Pancreas (tissue), 10 donors: Measurements from ENCODE around the gene TTC23L. TPM values are rescaled to one million over a fixed set of nuclear protein-coding genes. Genes with fewer than 3 reads are reported as not detected.

Experiments
- ATAC-seq, 4 donors: fragments of 200-7000 bp; cut with Tn5 transposase; one replicate each; pipeline versions ENCODE4 v1.8.0 to v1.9.1; 2020; ENCODE audit warnings: mild to moderate bottlenecking in 4 of 4, moderate library complexity in 4 of 4
- DNase-seq, 6 donors: peaks; one replicate each; pipeline ENCODE4 v3.0.0-alpha.2; 2020
- FAIRE-seq: peaks from 2 replicates; lab custom pipeline; 2012; peaks lifted over from hg19 to GRCh38; lab: Jason Lieb, UNC
- H3K27ac ChIP-seq, 4 donors: fragments of 200-600 bp; sonication (generic); 1 replicate in 3 of 4; 2 replicates in 1 of 4; pipeline versions ENCODE4 v1.5.0 to v1.8.0; 2020
- H3K27me3 ChIP-seq, 4 donors: fragments of 200-600 bp; one replicate each; pipeline ENCODE4 v1.8.0; 2021
- H3K36me3 ChIP-seq, 3 donors: fragments of 200-600 bp; sonication (generic) in 1 of 3; one replicate each; pipeline versions ENCODE4 v1.5.0 to v1.8.0; 2020 to 2021
- H3K4me1 ChIP-seq, 3 donors: fragments of 200-600 bp; one replicate each; pipeline ENCODE4 v1.8.0; 2021
- H3K4me3 ChIP-seq, 4 donors: fragments of 200-600 bp; sonication (generic) in 2 of 4; one replicate each; pipeline versions ENCODE4 v1.5.0 to v1.8.0; 2020 to 2021
- H3K9me3 ChIP-seq, 4 donors: fragments of 200-600 bp; one replicate each; pipeline ENCODE4 v1.8.0; 2021
- CTCF ChIP-seq, 4 donors: fragments of 200-600 bp; sonication (generic) in 3 of 4; IDR thresholded peaks; one replicate each; pipeline versions ENCODE4 v1.5.0 to v1.8.0; 2021; ENCODE audit warnings: antibody characterized with exemption in 4 of 4
- WGBS, 2 donors: extraction: QIAGEN DNeasy Blood & Tissue Kit; methylation state at CpG; one replicate each; pipeline ENCODE4 v1.1.7; 2013; 5-methylcytosine and 5-hydroxymethylcytosine counted together
- intact Hi-C, 3 donors: fragments of 100-400 bp; cut with DNase I; formaldehyde crosslinking; loops; one replicate each; pipeline versions ENCODE4 v1.11.1 to v1.14.2; 2022
- polyA plus RNA-seq, 2 donors: library from polyadenylated mRNA; stranded (reverse); fragments of 200-250 nt; gene quantifications; one replicate each; pipeline ENCODE4 v1.2.3, GENCODE V29; 2013
- total RNA-seq, 6 donors: library from RNA; stranded (reverse); fragmentation: NEBNext Ultra II Directional in 4 of 6; extraction: Animal tissue kit (Norgen Biotek cat#: 25700) in 4 of 6; gene quantifications; one replicate each; pipeline versions ENCODE4 v1.2.1 to v1.2.4, GENCODE V29; 2021 to 2023
- donor health status: healthy with polysubstance abuse.
- donor health status: DM: no; HTN: no; CAD: no; lungs with moderate emphysema.
- donor health status: DM: no; HTN: no; CAD: no.
- donor health status: control.
- donor health status: control.
- donor health status: Bipolar disorder and iron deficiency.
- donor health status: DM: yes; HTN: yes; CAD: no.
- donor health status: DM: no; HTN: no; CAD: no.
- donor health status: DM: no; HTN: no; CAD: no.
- donor health status: DM: yes; HTN: yes; CAD: no.

The TTC23L gene
- total and polyA plus RNA-seq, 8 donors, result 0.04 to 0.66 (median 0.19) TPM

- H3K4me1 ChIP-seq, result no peaks in the 10 kb centered on the region
- H3K27me3 ChIP-seq, result no peaks in the 10 kb centered on the region
- DNase-seq (no peak), ATAC-seq (no peak), FAIRE-seq (no peak)
- no peaks in the 10 kb centered on the region for H3K36me3 ChIP-seq
- 91 to 97% methylated on average over 9 of the region's 9 CpGs for WGBS, 2 donors
- no peak for TF ChIP-seq CTCF (IDR thresholded peaks at IDR 0.05)
- no peak overlapping the region for H3K4me3 ChIP-seq
- H3K9me3 ChIP-seq, result no peaks in the 10 kb centered on the region
- H3K27ac ChIP-seq, result no peak overlapping the region
- intact Hi-C loops, result no loop called here
These were observed 36.0 kb upstream of the TTC23L start for GRCh38 chr5:34802834-34803563.

DNA sequence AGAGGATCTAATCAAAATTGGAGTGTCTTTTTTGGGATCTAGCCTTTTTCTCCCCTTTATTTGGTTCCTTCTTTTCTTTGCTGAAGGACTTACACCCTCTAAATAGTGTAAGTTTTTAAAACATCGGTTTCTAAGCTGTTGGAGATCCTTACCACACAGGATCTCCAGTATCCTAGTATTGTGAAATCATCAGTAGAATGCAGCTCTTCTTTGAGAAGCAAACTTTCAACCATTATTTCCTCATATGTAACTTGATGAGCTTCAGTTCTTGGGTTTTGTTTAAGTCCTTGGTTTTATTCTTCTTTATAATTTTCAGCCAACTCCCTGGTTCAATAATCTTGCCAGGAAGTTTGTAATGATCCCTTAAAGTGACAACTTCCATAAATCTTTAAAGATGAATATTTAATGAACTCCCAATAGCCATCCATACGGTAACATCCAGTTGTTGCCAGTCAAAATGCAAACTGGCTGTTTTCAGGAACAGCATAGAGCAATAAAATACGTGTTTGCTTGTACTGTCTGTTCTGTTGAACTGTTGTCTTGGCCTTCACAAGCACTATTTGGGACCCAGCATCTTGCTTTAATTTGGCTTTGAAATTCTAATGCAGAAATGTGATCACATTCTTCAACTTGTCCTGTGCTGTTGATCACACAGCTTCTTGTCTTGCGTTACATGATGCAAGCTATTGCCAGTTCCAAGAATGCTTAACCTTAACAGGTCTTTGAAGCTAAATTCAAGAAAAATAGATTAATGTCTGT, 34.8 kb upstream of the TTC23L start:
- FAIRE-seq (no peak), ATAC-seq (no peak), DNase-seq (no peak)
- no peaks in the 10 kb centered on the region for H3K9me3 ChIP-seq
- no peaks in the 10 kb centered on the region for H3K4me1 ChIP-seq
- no peaks in the 10 kb centered on the region for H3K36me3 ChIP-seq
- no peak for TF ChIP-seq CTCF (IDR thresholded peaks at IDR 0.05)
- H3K27me3 ChIP-seq, result no peaks in the 10 kb centered on the region
- no peak overlapping the region for H3K4me3 ChIP-seq
- WGBS, 2 donors, result 93 to 97% methylated on average over 4 of the region's 4 CpGs
- intact Hi-C loops, result no loop called here
- no peak overlapping the region for H3K27ac ChIP-seq

- intact Hi-C loops, result no loop called here
- no peaks in the 10 kb centered on the region for H3K4me1 ChIP-seq
- DNase-seq (no peak), ATAC-seq (no peak), FAIRE-seq (no peak)
- H3K27ac ChIP-seq, result no peak overlapping the region
- H3K4me3 ChIP-seq, result no peak overlapping the region
- no peaks in the 10 kb centered on the region for H3K36me3 ChIP-seq
- TF ChIP-seq CTCF (IDR thresholded peaks at IDR 0.05), result no peak
- no peaks in the 10 kb centered on the region for H3K27me3 ChIP-seq
- no peaks in the 10 kb centered on the region for H3K9me3 ChIP-seq
- 89% methylated on average over 5 of the region's 5 CpGs for WGBS, 2 donors
These were observed 34.1 kb upstream of the TTC23L start for GRCh38 chr5:34804913-34805312.

DNA sequence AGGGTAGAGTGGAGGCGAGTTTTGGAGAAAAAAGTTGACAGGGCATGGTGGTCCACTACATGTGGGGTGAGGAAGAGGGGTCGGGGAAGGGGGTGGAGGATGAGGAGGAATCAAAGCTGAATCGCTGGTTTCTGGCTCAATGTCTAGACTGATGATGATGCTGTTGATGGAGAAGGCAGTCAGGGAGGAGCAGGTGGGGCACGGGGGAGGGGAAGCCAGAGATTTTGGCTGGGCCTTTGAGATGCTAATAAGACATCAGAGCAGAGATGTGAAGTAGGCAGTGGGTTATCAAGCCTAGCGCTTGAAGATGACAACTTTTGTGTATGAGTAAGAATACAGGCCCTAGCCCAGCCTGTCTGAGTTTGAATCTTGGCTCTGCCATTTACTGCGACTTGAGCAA, 32.4 kb upstream of the TTC23L start:
- no peaks in the 10 kb centered on the region for H3K4me1 ChIP-seq
- intact Hi-C loops, result no loop called here
- ATAC-seq (no peak), FAIRE-seq (no peak), DNase-seq (no peak)
- H3K9me3 ChIP-seq, result no peaks in the 10 kb centered on the region
- no peaks in the 10 kb centered on the region for H3K36me3 ChIP-seq
- H3K27ac ChIP-seq, result no peak overlapping the region
- WGBS, 2 donors, result 94 to 97% methylated on average over 6 of the region's 6 CpGs
- TF ChIP-seq CTCF (IDR thresholded peaks at IDR 0.05), result no peak
- H3K4me3 ChIP-seq, result no peak overlapping the region
- no peaks in the 10 kb centered on the region for H3K27me3 ChIP-seq

DNA sequence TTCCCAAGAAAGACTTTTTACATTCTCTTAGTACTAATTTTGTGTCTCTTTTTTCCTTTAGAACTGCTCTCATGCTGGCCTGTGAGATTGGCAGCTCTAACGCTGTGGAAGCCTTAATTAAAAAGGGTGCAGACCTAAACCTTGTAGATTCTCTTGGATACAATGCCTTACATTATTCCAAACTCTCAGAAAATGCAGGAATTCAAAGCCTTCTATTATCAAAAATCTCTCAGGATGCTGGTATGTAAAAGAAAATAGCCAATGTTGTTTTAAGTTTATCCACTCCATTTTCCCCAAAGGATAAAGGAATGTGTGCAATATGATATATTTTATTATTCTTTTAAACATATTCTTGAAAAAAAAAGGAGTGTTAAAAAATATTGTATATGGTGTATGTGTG, 27.3 kb upstream of the TTC23L start:
- no peak for ATAC-seq
- Histone ChIP-seq H3K4me3 (no peak overlapping the region), H3K9me3 (no peaks in the 10 kb centered on the region), H3K36me3 (no peaks in the 10 kb centered on the region), H3K4me1 (no peaks in the 10 kb centered on the region), H3K27me3 (peaks cover 0 to 3% (median 0%) of the 10 kb centered on the region in 4 donors), H3K27ac (no peak overlapping the region)
- intact Hi-C loops, result no loop called here
- TF ChIP-seq CTCF (IDR thresholded peaks at IDR 0.05), result no peak
- WGBS, 2 donors, result 92 to 94% methylated on average over 1 of the region's 1 CpG
- no peak for FAIRE-seq
- DNase-seq, result no peak
